GM12878 (cell line): ENCODE measurements around the gene PRG2. TPM values are rescaled to one million over a fixed set of nuclear protein-coding genes. Genes with fewer than 3 reads are reported as not detected.

Source experiments
- ATAC-seq: fragments of 200-7000 bp; cut with Tn5 transposase; 3 replicates; pipeline ENCODE4 v1.9.1; 2020; ENCODE audit warnings: mild to moderate bottlenecking, moderate library complexity
- BruUV-seq: library from RNA; stranded (reverse); fragments of 400-500 nt; replicated peaks from 2 replicates; lab custom pipeline; 2021; lab: Mats Ljungman, UMichigan
- CTCF ChIA-PET: fragments of 300-600 bp; sonication (Branson Sonifier 250); formaldehyde crosslinking; extraction: SDS; loops from one replicate; lab custom pipeline; 2021; ENCODE audit warnings: inconsistent platforms; lab: Yijun Ruan, JAX
- POLR2A ChIA-PET: fragments of 350-600 bp; formaldehyde crosslinking; extraction: SDS; loops from one replicate; lab custom pipeline; 2021; ENCODE audit warnings: inconsistent platforms; lab: Charles Lee
- RAD21 ChIA-PET: fragments of 300-600 bp; sonication (Branson Sonifier 250); formaldehyde crosslinking; loops from one replicate; lab custom pipeline; 2023; ENCODE audit warnings: antibody characterized with exemption; ENCODE audit not compliant: unreplicated experiment; lab: Charles Lee
- SMC1A ChIA-PET: fragments of 300-600 bp; sonication (Branson Sonifier 250); formaldehyde crosslinking; loops from one replicate; lab custom pipeline; 2023; ENCODE audit not compliant: unreplicated experiment, uncharacterized antibody; lab: Charles Lee
- DNase-seq: peaks from one replicate; pipeline ENCODE4 v3.0.0-alpha.2; 2011; ENCODE audit warnings: low read depth, low spot score
- FAIRE-seq: peaks from 3 replicates; lab custom pipeline; 2011; peaks lifted over from hg19 to GRCh38; lab: Jason Lieb, UNC
- H2AFZ ChIP-seq: 2 replicates; pipeline ENCODE4 v1.6.0; 2011; ENCODE audit warnings: low read depth, low read length, control low read depth; ENCODE audit not compliant: control insufficient read depth
- H3K27ac ChIP-seq: 2 replicates; pipeline ENCODE4 v1.5.1; 2011; ENCODE audit warnings: control low read depth; ENCODE audit not compliant: control insufficient read depth, insufficient read depth
- H3K27me3 ChIP-seq, 2 experiments: replicated peaks in 1 of 2; 2 replicates each; pipeline versions ENCODE4 v1.6.0 to v1.6.1; 2011; ENCODE audit warnings: low read length in 1 of 2; ENCODE audit not compliant: control insufficient read depth in 2 of 2, insufficient read depth in 2 of 2
- H3K36me3 ChIP-seq, 2 experiments: 2 replicates each; pipeline ENCODE4 v1.5.1; 2011; ENCODE audit warnings: low read length in 1 of 2; ENCODE audit not compliant: control insufficient read depth in 2 of 2, insufficient read depth in 2 of 2
- H3K4me1 ChIP-seq: 2 replicates; pipeline ENCODE4 v1.6.1; 2011; ENCODE audit warnings: mild to moderate bottlenecking, low read length, moderate library complexity, mixed read lengths; ENCODE audit not compliant: control insufficient read depth, insufficient read depth
- H3K4me2 ChIP-seq: 2 replicates; pipeline ENCODE4 v1.6.0; 2011; ENCODE audit warnings: control low read depth; ENCODE audit not compliant: control insufficient read depth, insufficient read depth
- H3K4me3 ChIP-seq: fragments of 200-600 bp; sonication (generic); 2 replicates; pipeline ENCODE4 v1.5.1; 2016
- H3K79me2 ChIP-seq: 2 replicates; pipeline ENCODE4 v1.6.0; 2011; ENCODE audit warnings: low read length; ENCODE audit not compliant: control insufficient read depth, insufficient read depth
- H3K9ac ChIP-seq: 2 replicates; pipeline ENCODE4 v1.8.0; 2011; ENCODE audit warnings: low read length, control low read depth, mixed read lengths; ENCODE audit not compliant: control insufficient read depth, insufficient read depth
- H3K9me3 ChIP-seq: replicated peaks from 3 replicates; pipeline ENCODE4 v1.5.1; 2011; ENCODE audit warnings: mild to moderate bottlenecking, low read length; ENCODE audit not compliant: control insufficient read depth, insufficient read depth
- H4K20me1 ChIP-seq: 2 replicates; pipeline ENCODE4 v1.6.0; 2011; ENCODE audit not compliant: control insufficient read depth, insufficient read depth
- ASH2L ChIP-seq: fragments of 300-600, 200-600 bp; sonication (generic); IDR thresholded peaks from 2 replicates; pipeline ENCODE4 v1.6.1; 2017; ENCODE audit warnings: low read depth, mild to moderate bottlenecking, borderline replicate concordance
- CEBPB ChIP-seq, 2 experiments: fragments of 150-350 bp in 1 of 2; IDR thresholded peaks; 2 replicates each; pipeline ENCODE4 v1.6.1; 2012 to 2014; ENCODE audit warnings: low read depth in 2 of 2, low read length in 2 of 2, borderline replicate concordance in 1 of 2, inconsistent platforms in 1 of 2
- CHD1 ChIP-seq: IDR thresholded peaks from 2 replicates; pipeline ENCODE4 v1.6.1; 2012; ENCODE audit warnings: low read depth, low read length, improper control_type of control experiment
- CHD4 ChIP-seq: fragments of 200-600 bp; sonication (generic); IDR thresholded peaks from 2 replicates; pipeline ENCODE4 v1.6.1; 2016; ENCODE audit warnings: mild to moderate bottlenecking
- DPF2 ChIP-seq: fragments of 450-650 bp; IDR thresholded peaks from 2 replicates; pipeline ENCODE4 v1.6.1; 2017; ENCODE audit warnings: mild to moderate bottlenecking
- E4F1 ChIP-seq: fragments of 450-650 bp; IDR thresholded peaks from 2 replicates; pipeline ENCODE4 v1.6.1; 2018; ENCODE audit warnings: borderline replicate concordance, mild to moderate bottlenecking; ENCODE audit not compliant: partially characterized antibody
- EP300 ChIP-seq, 2 experiments: fragments of 150-350 bp in 1 of 2; IDR thresholded peaks; 2 replicates each; pipeline ENCODE4 v1.6.1; 2011 to 2012; ENCODE audit warnings: low read depth in 2 of 2, low read length in 2 of 2, borderline replicate concordance in 1 of 2, improper control_type of control experiment in 1 of 2, inconsistent platforms in 1 of 2; ENCODE audit not compliant: control insufficient read depth in 1 of 2
- MEF2A ChIP-seq: IDR thresholded peaks from 2 replicates; pipeline ENCODE4 v1.6.1; 2011; ENCODE audit warnings: low read depth, mild to moderate bottlenecking, low read length, moderate library complexity; ENCODE audit not compliant: insufficient read depth
- NFIC ChIP-seq: IDR thresholded peaks from 2 replicates; pipeline ENCODE4 v1.6.1; 2012; ENCODE audit warnings: low read depth, mild to moderate bottlenecking, inconsistent platforms, low read length, moderate library complexity
- PML ChIP-seq: IDR thresholded peaks from 2 replicates; pipeline ENCODE4 v1.6.1; 2012; ENCODE audit warnings: low read length, inconsistent platforms
- RB1 ChIP-seq: fragments of 450-650 bp; formaldehyde crosslinking; IDR thresholded peaks from 2 replicates; pipeline ENCODE4 v1.6.1; 2017; ENCODE audit warnings: mild to moderate bottlenecking, borderline replicate concordance
- SMAD1 ChIP-seq: fragments of 450-650 bp; IDR thresholded peaks from 2 replicates; pipeline ENCODE4 v1.6.1; 2018; ENCODE audit warnings: mild to moderate bottlenecking, low read depth; ENCODE audit not compliant: partially characterized antibody
- SRF ChIP-seq, 2 experiments: IDR thresholded peaks; 2 replicates each; pipeline ENCODE4 v1.6.1; 2011; ENCODE audit warnings: low read depth in 2 of 2, low read length in 2 of 2, mild to moderate bottlenecking in 1 of 2, moderate library complexity in 1 of 2
- ZNF384 ChIP-seq: IDR thresholded peaks from 2 replicates; pipeline ENCODE4 v1.6.1; 2012; ENCODE audit warnings: low read depth, mild to moderate bottlenecking, low read length, improper control_type of control experiment, borderline replicate concordance
- WGBS: methylation state at CpG from one replicate; pipeline ENCODE4 v1.1.6; 2016; ENCODE audit warnings: low lambda C conversion rate; ENCODE audit not compliant: insufficient replicate concordance, insufficient coverage; ENCODE audit errors: missing lambda C conversion rate; 5-methylcytosine and 5-hydroxymethylcytosine counted together
- in situ Hi-C: fragments of 300-500 bp; cut with MboI; formaldehyde crosslinking; loops from 9 replicates; pipeline ENCODE4 v1.14.3; 2018; ENCODE audit warnings: mixed read lengths
- intact Hi-C: fragments of 100-400 bp; cut with micrococcal nuclease; formaldehyde crosslinking; loops from one replicate; pipeline ENCODE4 v1.14.2; 2022; ENCODE audit not compliant: unreplicated experiment
- polyA plus RNA-seq, 11 experiments: library from polyadenylated mRNA; depleted of rRNA in 4 of 11; unstranded in 6 of 11; stranded (reverse) in 5 of 11; fragments of >200 nt; fragmentation: Nextera tagmentation in 4 of 11; fragmentation: Illumina TruSeq in 1 of 11; extraction: Ambion mirVana in 4 of 11; extraction: Trizol in 1 of 11; gene quantifications; 1 replicate in 1 of 11; 2 replicates in 10 of 11; pipeline versions ENCODE4 v1.2.1 to v1.2.3, GENCODE V29; 2011 to 2016; ENCODE audit warnings: inconsistent platforms in 2 of 11, missing spikeins in 2 of 11, low read depth in 1 of 11
- total RNA-seq, 4 experiments: library from RNA; depleted of rRNA in 3 of 4; stranded (reverse); fragments of >200 nt in 3 of 4; fragmentation: Illumina TruSeq in 1 of 4; extraction: Trizol in 1 of 4; gene quantifications; 2 replicates each; pipeline versions ENCODE4 v1.2.1 to v1.2.3, GENCODE V29; 2013 to 2021

Gene PRG2
- total and polyA plus RNA-seq, 10 of the 15 experiments (the other 5 are each of a cell fraction or from before 2014, with no cell fraction given), result 0.10 to 1.7 (median 0.56) TPM; not detected in 2

- ChIA-PET CTCF (interaction anchor here (0.9 to 4.5 kb wide), 5 partner anchors 115 to 298 kb away, joined by 5 to 41 read pairs (median 13); no protein-coding TSS in a partner anchor), SMC1A (interaction anchor here (1.0 to 2.9 kb wide), 4 partner anchors 115 to 302 kb away, joined by 3 to 10 read pairs (median 6); no protein-coding TSS in a partner anchor), POLR2A (no interaction called here), RAD21 (interaction anchor here (1.0 to 1.9 kb wide), 4 partner anchors 21 to 141 kb away, joined by 3 to 5 read pairs (median 3); partner anchors contain the start of gene SLC43A3)
- Histone ChIP-seq H4K20me1 (no peaks in the 10 kb centered on the region), H3K4me3 (no peak overlapping the region), H3K9ac (no peak overlapping the region), H3K27me3 (no peaks in the 10 kb centered on the region; a peak in 1 of 4 replicates), H2AFZ (no peak overlapping the region), H3K27ac (no peak overlapping the region), H3K79me2 (no peaks in the 10 kb centered on the region), H3K9me3 (no peaks in the 10 kb centered on the region), H3K4me2 (no peak overlapping the region), H3K4me1 (no peaks in the 10 kb centered on the region; the same call in 1 of the 2 replicates), H3K36me3 (no peaks in the 10 kb centered on the region)
- WGBS, result 64% methylated on average over 11 of the region's 11 CpGs
- FAIRE-seq (no peak), ATAC-seq (no peak), DNase-seq (no peak)
- intact Hi-C loops, result loop anchor here (10.0 kb wide), 1 partner anchor 1162 kb away; the partner anchor contains the start of gene OR5B21
- no TSS peak for BruUV-seq
- in situ Hi-C loops, result loop anchor here (25.0 kb wide), 2 partner anchors 1170 to 1245 kb away; partner anchors contain the start of genes LPXN, OR5B21 and ZFP91
- TF ChIP-seq CHD4 (no peak), DPF2 (no peak), ZNF384 (no peak), CHD1 (no peak), CEBPB (IDR thresholded peaks at IDR 0.05; ENCODE audit: borderline replicate concordance in 1 of 2, low read depth in 2 of 2, low read length in 2 of 2) (no peak), E4F1 (no peak), MEF2A (no peak), SMAD1 (no peak), PML (no peak), SRF (IDR thresholded peaks at IDR 0.05; ENCODE audit: low read depth in 2 of 2, low read length in 2 of 2) (no peak), RB1 (no peak), EP300 (IDR thresholded peaks at IDR 0.05; ENCODE audit: borderline replicate concordance in 1 of 2, control insufficient read depth in 1 of 2, low read depth in 2 of 2, low read length in 2 of 2) (no peak), ASH2L (no peak), NFIC (no peak)
Measured at GRCh38 chr11:57342702-57343101, 47.7 kb downstream of the PRG2 start.
